AG08395 (cell line): Measurements from ENCODE around the gene ADI1.
"Not testable (repeated sequence)": the region's sequence is repeated elsewhere in the genome, so short reads cannot be mapped to it uniquely, and the experiment has no call there.

ENCODE experiments used
- DNase-seq: peaks from one replicate; pipeline ENCODE4 v3.0.0; 2012; ENCODE audit warnings: mixed read lengths, low spot score

Gene ADI1

GRCh38 chr2:3529316-3530025, 10.1 kb upstream of the ADI1 start:
- DNase-seq: no peak

- no peak for DNase-seq
Measured at GRCh38 chr2:3527886-3528785, 8.8 kb upstream of the ADI1 start.

GRCh38 chr2:3526871-3527270, 7.5 kb upstream of the ADI1 start:
- no peak for DNase-seq

- DNase-seq: peak; percentile 60
Measured at GRCh38 chr2:3523551-3524041, 4.3 kb upstream of the ADI1 start.

- DNase-seq: peak; percentile 46
Measured at GRCh38 chr2:3522961-3523421, 3.7 kb upstream of the ADI1 start.

GRCh38 chr2:3520591-3520990, 1.3 kb upstream of the ADI1 start:
- DNase-seq: no peak

- DNase-seq: peak; percentile 100
Measured at GRCh38 chr2:3518496-3519254, 656 bp downstream of the ADI1 start.

DNA sequence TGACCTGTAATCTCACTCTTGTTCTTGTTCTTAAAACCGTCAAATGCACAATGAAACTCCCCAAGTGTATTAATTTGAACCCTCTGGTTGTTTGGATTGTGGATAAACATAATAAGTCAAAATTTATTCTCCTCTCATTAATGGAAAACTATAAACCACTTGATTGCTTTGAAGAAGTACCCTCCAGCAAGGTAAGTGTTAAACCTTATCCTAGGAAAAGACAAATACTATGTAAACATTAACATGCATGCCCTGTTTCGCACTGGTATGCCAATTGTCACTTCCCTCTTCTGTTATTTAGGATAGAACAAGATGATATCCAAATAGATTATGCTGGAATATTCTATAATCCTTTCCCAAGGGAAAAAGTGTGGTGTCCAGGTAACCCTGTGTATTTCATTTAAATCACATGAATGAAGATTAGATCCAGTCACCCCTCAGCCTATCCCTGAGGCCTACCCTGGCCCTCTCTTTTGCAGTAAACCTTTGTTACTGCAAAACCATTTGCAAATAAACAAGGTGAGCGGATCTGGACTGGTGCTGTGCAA, 1.3 kb downstream of the ADI1 start:
- no peak for DNase-seq

GRCh38 chr2:3516831-3517230, 2.5 kb downstream of the ADI1 start:
- no peak for DNase-seq

GRCh38 chr2:3515438-3515837, 3.9 kb downstream of the ADI1 start:
- DNase-seq: not testable (repeated sequence)

GRCh38 chr2:3513026-3513810, 6.1 kb downstream of the ADI1 start:
- no peak for DNase-seq

GRCh38 chr2:3512086-3512485, 7.2 kb downstream of the ADI1 start:
- DNase-seq: no peak

- DNase-seq: no peak
Measured at GRCh38 chr2:3505771-3506170, 13.6 kb downstream of the ADI1 start.

GRCh38 chr2:3504741-3505140, 14.6 kb downstream of the ADI1 start:
- no peak for DNase-seq

DNA sequence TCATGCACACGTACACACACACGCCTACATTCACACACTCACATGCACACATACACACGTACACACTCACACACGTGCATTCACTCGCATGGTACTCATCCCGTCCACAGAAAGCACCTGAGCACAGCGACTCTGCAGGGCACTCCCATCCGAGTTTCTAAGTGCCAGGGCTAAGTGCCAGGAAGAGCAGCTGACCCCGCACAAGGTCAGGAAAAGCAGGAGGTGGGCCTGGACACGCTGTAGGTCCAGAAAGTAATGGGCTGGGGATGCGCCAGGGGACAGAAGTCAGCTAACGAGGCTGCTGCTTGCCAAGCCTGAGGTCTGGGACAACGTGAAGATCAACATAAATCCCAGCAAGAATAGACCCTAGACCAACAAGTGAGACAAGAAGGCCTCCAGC, 15.8 kb downstream of the ADI1 start:
- no peak for DNase-seq

DNA sequence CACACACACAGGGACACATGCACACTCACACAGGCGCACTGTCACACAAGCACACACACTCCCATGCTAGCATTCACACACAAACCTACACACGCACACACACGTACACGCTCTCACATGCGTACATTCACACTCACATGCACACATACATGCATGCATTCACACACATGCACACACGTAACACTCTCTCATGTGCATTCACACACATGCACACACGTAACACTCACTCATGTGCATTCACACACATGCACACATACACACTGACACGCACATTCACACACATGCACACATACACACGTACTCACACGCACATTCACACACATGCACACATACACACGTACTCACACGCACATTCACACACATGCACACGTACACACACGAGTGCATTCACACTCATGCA, 16.3 kb downstream of the ADI1 start:
- DNase-seq: no peak

DNA sequence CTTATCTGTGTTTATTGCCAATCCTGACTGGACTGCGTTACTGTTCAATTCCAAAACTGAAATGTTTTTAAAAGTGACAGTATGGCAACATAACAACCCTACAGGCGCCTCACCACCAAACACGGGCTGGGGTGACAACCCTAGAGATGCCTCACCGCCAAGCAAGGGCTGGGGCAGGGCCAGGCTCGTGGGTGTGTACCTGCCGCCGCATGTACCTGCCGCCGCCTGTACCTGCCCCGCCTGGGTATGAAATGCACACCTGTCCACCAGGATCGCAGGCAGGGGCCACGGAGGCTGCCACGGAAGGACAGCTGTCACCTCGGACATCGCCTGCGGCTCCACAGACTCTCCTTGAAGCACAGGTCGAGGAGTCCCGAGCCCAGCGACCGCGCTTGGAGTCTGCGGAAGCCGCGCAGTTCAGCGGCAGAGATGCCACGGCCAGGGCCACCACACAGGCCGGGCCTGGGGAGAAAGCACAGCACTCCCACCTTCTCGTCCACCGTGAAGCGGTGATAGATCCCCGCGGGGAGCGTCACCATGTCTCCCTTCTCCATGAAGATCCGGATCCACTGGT, 18.9 kb downstream of the ADI1 start:
- no peak for DNase-seq

DNA sequence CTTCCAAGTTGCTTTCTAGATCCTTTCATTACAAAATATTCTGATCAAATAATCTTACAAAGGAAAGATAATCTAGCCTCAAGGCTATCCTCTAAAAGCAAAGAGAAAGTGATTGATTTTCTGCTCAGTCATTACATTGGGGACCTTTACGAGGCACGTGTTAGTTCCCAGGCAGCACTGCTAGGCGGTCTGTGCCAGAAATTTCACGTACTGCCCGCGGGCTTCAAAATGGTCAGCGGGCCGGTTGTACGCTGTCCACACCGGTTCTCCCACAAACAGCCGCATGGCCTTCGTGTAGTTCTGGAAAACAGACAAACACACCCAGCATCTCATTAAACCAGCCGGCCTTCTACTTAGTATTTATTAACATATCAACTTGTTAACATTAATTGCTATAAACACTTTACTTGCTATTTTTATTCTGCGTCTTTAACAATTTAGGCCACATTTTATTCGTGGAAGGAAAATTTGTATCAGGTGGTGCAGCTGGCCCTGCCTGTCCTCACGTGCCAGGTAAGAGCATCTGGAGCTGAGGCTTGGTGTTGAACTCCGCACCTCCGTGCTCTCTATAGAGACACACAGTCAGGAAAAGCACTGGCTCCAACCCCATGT, 20.4 kb downstream of the ADI1 start:
- DNase-seq: no peak

DNA sequence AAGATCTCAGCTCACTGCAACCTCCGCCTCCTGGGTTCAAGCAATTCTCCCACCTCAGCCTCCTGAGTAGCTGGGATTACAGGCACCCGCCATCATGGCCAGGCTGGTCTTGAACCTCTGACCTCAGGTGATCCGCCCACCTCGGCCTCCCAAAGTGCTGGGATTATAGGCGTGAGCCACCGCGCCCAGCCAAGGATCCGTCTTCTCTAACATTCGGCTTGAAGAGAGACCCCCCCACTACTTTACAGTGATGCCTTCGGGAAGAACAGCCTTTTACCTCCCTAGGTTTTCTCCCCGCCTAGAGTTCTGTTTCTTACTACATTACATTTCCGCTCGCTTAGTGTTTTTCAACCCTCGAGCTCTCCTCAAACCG, 22.6 kb downstream of the ADI1 start:
- DNase-seq: not testable (repeated sequence)

DNA sequence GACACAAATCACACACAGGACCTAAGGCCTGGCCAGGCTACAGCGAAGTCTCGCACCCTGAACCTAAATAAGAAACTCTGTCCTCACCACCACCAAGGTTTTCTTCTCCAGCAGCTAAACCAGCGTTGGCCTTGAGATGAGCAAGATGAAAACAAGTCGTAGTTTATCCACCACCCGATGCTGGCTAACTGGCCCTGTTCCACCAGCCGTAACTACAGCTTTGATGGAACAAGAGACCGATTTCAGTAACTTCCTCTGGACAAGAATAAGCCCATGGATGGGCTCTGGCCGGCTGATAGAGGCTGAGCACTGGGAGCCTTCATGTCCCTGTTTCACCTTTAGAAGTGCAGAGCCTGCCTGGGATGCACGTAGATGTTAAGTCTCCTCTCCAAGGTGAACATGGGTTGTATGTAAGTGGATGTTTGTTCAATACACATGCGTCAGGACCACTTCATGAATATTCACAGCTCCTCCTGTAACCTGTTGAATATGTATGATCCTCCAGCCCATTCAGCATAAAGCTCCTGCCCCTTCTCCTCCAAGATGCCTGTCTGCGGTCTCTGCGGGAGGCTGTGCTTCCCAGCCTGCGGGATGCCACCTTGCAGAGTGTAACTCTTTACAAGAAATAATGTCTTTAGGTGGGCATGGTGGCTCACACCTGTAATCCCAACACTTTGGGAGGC, 24.2 kb downstream of the ADI1 start:
- no peak for DNase-seq
